Memory B cell (primary cell): Measurements from ENCODE around the gene DCP1B.

Experiments
- ATAC-seq: fragments of 150-1000 bp; cut with Tn5 transposase; 2 replicates; pipeline ENCODE4 v1.10.0; 2021; ENCODE audit warnings: low read depth, mild to moderate bottlenecking, moderate library complexity
- DNase-seq, 2 donors: peaks; one replicate each; pipeline ENCODE4 v3.0.0; 2022; ENCODE audit warnings: low spot score in 2 of 2
- H3K27ac Mint-ChIP-seq: one replicate; pipeline ENCODE4 v1.8.0; 2022; ENCODE audit warnings: mild to moderate bottlenecking, moderate library complexity, mixed read lengths
- H3K27me3 Mint-ChIP-seq: one replicate; pipeline ENCODE4 v1.8.0; 2022; ENCODE audit warnings: mixed read lengths
- H3K36me3 Mint-ChIP-seq: one replicate; pipeline ENCODE4 v1.8.0; 2022; ENCODE audit warnings: mild to moderate bottlenecking, mixed read lengths
- H3K4me1 Mint-ChIP-seq: one replicate; pipeline ENCODE4 v1.8.0; 2022; ENCODE audit warnings: mixed read lengths
- H3K4me3 Mint-ChIP-seq: one replicate; pipeline ENCODE4 v1.8.0; 2022; ENCODE audit warnings: mild to moderate bottlenecking, moderate library complexity, mixed read lengths
- H3K9me3 Mint-ChIP-seq: one replicate; pipeline ENCODE4 v1.8.0; 2022; ENCODE audit warnings: mixed read lengths

The DCP1B gene

DNA sequence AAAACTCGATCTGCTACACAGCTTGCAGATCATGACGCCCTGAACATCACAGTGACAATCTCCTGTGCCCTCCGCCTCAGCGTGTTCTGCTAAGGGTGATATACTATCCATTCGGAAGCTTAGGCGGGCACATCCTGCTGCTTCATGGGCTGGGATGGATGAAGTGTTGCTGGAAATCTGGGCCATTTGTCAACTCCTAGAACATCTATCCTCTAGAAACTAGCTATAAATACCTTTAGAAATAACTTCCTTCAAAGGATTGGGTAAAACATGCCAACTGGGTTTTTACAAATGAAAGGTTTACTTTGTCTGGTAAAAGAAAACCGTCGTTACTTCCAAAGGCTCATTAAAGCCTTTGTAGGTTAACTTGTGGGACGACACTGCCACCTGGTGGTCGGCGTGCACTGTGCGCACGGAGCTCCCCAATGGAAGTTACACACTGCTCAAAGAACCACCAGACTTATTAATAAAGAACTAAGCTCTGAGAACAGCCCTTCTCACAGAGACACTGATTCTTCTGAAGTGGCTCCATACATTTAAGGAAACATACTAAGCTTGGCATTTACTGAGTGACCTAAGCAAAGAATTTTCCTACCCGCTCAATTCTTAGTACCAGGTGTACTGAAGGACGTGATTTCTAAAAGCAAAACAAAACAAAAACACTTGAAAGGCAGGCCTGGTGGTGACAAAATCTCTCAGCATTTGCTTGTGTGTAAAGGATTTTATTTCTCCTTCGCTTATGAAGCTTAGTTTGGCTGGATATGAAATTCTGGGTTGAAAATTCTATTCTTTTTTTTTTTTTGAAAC lies 64.3 kb downstream of the DCP1B start:
- DNase-seq: peak; percentile 88
- no peak overlapping the region for H3K4me3 Mint-ChIP-seq
- peak; percentile 99 for ATAC-seq
- no peaks in the 10 kb centered on the region for H3K27me3 Mint-ChIP-seq
- peaks cover 28% of the 10 kb centered on the region for H3K36me3 Mint-ChIP-seq
- H3K9me3 Mint-ChIP-seq: no peaks in the 10 kb centered on the region
- H3K27ac Mint-ChIP-seq: no peak overlapping the region
- no peaks in the 10 kb centered on the region for H3K4me1 Mint-ChIP-seq

DNA sequence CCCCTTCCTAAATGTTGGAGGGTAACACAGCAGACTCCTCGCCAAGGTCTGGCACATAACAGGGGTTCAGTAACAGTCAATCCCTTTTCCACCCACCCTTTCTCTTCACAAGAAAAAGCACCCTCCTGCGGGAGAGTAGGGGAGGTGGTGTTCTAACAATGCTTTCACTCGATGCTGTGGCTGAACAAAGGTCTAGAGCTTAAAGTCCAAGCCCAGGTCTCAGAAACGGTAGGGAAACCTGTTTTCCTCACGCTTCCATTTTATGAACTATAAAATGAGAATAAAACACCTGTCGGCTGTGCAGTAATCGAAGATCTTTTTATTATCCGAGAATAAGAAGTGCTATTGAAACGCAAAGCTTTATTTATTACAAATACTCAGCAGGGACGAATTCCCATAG lies 64.9 kb downstream of the DCP1B start:
- DNase-seq: no peak
- Mint-ChIP-seq H3K4me3 (no peak overlapping the region), H3K9me3 (no peaks in the 10 kb centered on the region), H3K27ac (no peak overlapping the region), H3K27me3 (no peaks in the 10 kb centered on the region), H3K4me1 (no peaks in the 10 kb centered on the region), H3K36me3 (peaks cover 23% of the 10 kb centered on the region)
- no peak for ATAC-seq

DNA sequence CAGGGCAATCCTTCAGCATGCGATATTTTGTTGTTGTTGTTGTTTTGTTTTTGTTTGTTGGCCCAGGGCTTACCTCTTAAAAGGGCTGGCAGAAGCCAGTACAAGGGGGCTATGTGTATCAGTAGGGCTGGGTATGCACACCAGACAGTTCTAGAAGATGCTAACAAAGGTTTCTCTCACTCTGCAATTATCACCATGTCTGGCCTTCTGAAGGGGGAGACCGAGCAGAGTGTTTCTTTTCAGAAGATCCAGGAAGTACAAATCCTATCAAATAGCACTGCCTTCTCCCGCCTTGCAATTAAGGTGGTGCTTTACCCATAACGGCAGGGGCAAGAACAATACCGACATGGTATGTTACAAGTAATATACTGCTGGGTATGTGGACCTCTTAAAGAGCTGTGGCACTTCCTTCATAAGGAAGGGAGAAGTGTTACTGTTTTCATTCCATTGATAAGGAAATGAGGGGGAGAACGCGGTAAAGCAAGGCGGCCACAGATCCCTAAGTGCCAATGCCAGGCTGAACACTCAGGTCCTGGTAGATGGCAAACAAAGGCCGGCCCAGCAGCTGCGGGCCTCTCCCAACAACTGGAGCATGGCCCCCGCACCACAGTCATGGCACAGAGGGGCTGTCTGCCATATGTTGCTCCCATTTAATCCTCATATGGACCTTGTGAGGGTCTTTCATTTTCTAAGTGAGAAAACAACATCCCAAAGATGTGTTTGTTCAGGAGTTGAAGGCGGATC lies 66.6 kb downstream of the DCP1B start:
- H3K9me3 Mint-ChIP-seq: no peaks in the 10 kb centered on the region
- H3K27me3 Mint-ChIP-seq: no peaks in the 10 kb centered on the region
- no peak overlapping the region for H3K4me3 Mint-ChIP-seq
- DNase-seq: no peak
- ATAC-seq: no peak
- H3K4me1 Mint-ChIP-seq: peaks cover 11% of the 10 kb centered on the region
- peaks cover 8% of the 10 kb centered on the region for H3K36me3 Mint-ChIP-seq
- no peak overlapping the region for H3K27ac Mint-ChIP-seq

DNA sequence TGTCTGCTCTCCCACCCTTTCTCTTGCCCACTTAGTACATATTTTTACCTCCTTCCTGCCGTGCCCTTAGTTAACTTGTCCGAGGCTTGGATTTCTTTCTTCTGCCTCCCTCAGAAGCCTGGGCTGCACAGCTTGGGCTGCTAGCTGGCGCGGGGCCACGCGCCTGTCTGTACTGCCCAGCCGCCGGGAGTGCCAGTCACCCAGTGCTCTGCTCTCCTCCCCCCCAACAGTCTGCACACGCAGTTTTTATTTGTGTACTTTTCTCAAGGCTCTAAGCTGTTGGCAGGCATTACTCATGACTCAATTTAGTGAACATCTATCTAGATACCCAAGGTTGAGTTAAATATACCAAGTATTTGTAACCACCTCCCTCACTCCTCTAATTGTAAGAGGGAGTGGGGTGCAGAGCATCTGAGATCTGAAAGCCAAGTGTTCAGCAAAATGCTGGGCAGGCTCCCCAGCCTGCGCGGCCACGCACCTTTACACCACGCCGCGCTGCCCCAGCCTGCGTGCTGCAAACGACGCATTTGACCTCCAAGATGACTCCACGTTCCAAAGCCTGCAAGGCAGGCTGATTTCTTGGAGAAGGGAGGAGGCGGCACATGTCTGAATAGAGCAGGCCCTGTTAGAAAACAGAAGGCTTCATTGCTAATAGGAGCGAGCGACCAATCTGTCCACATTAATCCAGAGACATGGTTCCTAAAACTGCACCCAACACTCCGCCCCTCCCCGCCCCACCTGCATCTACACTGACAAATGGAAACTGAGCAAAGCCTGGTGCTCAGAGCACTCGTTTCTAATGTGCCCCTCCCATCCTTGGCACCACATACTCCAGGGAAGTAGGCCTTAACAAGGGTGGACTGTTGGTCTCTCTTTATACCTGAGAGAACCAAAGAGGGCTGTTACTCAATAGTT lies 67.6 kb downstream of the DCP1B start:
- Mint-ChIP-seq H3K4me3 (no peak overlapping the region), H3K27me3 (no peaks in the 10 kb centered on the region), H3K27ac (no peak overlapping the region), H3K36me3 (peaks cover 3% of the 10 kb centered on the region), H3K9me3 (no peaks in the 10 kb centered on the region), H3K4me1 (peaks cover 20% of the 10 kb centered on the region)
- DNase-seq (no peak), ATAC-seq (no peak)

DNA sequence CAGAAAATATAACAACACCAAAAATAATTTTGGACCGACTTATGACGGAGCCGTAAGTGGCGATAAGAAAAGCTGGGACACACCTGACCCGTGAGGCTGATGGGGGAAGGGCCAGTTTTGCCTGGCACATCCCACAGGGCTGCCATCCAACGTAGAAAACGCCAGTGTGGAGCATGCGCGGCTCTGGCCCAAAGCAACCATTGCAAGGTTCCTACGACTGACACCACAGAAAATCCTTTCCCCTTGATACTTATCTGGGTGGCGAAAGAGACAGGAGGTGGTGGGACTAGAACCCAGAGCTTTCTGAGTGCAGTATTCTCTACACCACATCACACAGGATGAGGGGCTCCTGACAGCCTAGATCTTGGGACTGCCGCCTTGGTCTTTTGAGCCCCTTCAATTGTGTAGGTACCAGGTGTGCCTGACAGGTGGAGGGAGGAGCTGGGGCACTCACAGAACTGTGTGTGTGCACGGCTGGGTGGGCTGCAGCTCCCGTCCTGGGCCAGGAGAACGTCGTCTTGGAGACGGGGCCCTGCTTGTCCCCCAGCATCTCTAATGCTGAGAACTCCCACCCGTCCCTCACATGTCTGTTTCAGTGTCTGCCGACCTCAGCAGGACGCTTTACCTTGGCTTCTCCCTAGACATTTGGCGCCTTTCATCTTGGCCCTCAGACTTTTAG lies 68.4 kb downstream of the DCP1B start:
- Mint-ChIP-seq H3K9me3 (no peaks in the 10 kb centered on the region), H3K36me3 (no peaks in the 10 kb centered on the region), H3K4me1 (peaks cover 27% of the 10 kb centered on the region), H3K4me3 (no peak overlapping the region), H3K27ac (no peak overlapping the region), H3K27me3 (no peaks in the 10 kb centered on the region)
- ATAC-seq (no peak), DNase-seq (no peak)

DNA sequence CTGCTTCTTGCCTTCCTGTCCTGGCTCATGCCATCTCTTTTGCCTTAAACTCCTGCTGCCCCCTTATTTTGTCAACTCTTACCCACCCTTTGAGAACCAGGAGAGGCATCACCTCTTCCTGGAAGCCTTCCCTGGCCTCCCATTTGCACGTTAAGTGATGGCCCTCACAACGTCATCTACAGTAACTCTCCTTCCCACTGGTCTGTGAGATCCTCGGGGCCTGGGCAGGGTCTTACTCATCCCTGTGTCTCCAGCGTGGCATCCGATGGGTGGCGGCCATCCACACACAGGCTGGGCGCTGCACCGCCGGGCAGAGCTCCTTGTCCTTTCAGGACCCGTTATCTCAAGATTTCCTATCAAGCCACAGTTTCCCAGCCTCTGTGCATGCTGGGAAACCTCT lies 69.0 kb downstream of the DCP1B start:
- no peak for DNase-seq
- Mint-ChIP-seq H3K9me3 (no peaks in the 10 kb centered on the region), H3K36me3 (no peaks in the 10 kb centered on the region), H3K4me1 (peaks cover 31% of the 10 kb centered on the region), H3K27me3 (no peaks in the 10 kb centered on the region), H3K4me3 (no peak overlapping the region), H3K27ac (no peak overlapping the region)
- ATAC-seq: no peak

DNA sequence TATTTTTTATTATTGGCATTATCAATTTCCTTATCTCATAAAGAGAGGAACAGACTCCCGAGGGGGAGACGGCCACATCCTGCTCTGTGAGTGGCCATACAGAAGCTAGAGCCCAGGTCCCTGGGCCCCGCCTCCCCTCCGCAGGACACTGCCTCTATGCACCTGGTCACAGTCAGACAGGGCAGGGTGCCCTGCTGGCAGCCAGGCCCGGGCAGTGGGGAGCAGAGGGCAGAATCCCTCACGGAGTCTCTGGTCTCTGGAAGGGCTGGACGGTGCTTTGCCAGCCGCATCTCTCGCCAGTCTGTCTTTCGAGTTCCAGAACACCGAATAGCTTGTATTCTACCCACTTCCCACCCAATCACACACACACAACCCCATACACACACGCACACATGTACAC lies 69.4 kb downstream of the DCP1B start:
- no peak for DNase-seq
- Mint-ChIP-seq H3K4me3 (no peak overlapping the region), H3K9me3 (no peaks in the 10 kb centered on the region), H3K4me1 (peaks cover 34% of the 10 kb centered on the region), H3K36me3 (no peaks in the 10 kb centered on the region), H3K27me3 (no peaks in the 10 kb centered on the region), H3K27ac (no peak overlapping the region)
- ATAC-seq: no peak

DNA sequence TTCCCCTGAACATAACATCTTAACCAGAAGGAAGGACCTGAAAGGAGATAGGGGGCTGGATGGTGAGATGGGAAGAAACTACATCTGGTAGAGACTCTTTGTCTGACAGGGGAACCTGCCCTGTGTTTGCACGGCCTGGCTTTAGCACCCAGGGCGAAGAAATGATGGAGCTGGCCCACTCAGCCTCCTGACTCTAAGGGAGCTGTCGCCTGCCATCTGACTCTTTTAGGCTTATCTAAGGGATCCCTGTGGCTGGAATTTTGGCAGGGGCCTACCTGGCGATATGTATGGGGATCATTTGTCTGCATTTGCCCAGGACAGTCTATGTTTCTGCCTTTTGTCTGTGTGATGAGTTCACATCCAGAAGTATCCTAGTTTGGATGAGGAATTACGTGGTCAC lies 70.2 kb downstream of the DCP1B start:
- DNase-seq (no peak), ATAC-seq (no peak)
- Mint-ChIP-seq H3K4me1 (peaks cover 40% of the 10 kb centered on the region), H3K9me3 (no peaks in the 10 kb centered on the region), H3K27me3 (no peaks in the 10 kb centered on the region), H3K36me3 (no peaks in the 10 kb centered on the region), H3K4me3 (no peak overlapping the region), H3K27ac (no peak overlapping the region)

DNA sequence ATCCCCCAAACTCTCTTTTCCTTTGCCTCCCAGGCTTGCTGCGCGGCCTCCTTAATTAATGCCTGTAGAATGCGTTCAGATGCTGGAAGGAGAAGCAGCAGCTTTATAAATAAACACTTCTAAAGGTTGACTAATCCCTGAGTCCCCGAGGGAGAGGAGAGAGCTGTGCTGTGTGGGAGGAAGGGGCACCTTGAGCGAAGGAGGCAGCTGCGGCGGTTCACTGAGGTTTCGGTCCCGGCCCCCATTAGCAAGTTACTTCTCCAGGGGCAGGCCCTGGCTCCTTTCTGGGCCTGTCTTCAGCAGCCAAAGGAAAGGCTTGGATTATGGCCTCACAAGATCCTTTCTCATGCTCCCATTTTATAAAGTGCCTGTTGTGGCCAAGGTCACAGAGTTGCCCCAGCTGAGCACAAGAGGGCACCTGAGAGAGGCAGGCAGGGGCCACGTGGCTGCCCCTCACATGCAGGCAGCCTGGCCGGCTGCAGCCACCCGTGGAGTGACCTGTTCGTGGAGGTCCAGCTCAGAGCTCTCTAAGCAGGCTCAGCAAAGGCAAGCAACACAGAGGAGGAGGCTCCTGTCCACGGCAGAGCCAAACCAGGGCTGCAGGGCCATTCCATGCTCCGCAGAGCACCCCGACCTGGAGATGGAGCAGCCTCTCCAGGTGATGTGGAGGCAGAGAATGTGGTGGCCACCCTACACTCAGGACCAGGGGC lies 70.8 kb downstream of the DCP1B start:
- no peaks in the 10 kb centered on the region for H3K27me3 Mint-ChIP-seq
- DNase-seq: no peak
- no peaks in the 10 kb centered on the region for H3K9me3 Mint-ChIP-seq
- H3K4me3 Mint-ChIP-seq: peak overlapping the region; percentile 54
- H3K4me1 Mint-ChIP-seq: peaks cover 43% of the 10 kb centered on the region
- H3K36me3 Mint-ChIP-seq: no peaks in the 10 kb centered on the region
- peak; percentile 51 for ATAC-seq
- no peak overlapping the region for H3K27ac Mint-ChIP-seq

DNA sequence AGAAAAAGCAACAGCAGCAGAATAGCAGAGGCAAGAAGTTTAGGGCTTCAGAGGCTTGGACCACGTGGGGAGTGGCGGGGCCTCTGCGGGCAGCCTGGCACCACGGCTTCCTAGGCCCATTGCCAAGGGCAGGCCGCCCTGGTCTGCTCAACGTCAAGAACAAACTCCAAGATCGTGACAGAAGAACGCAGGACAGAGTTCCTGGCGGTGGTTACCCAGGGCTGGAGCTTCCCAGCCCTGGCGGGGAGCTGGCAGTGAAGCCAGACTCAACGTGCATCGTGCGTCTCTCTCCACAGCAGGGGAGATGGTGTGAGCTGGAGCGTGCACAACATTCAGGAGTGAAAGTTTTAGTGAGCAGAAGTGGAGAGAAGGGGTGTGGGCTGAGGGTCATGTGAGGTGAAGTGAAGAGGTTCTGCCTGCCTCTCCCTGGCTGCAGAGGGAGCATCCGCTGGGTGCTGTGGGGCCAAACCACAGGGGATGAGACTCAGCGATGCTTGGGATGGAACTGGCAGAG lies 71.9 kb downstream of the DCP1B start:
- H3K9me3 Mint-ChIP-seq: no peaks in the 10 kb centered on the region
- ATAC-seq: peak; percentile 33
- no peaks in the 10 kb centered on the region for H3K36me3 Mint-ChIP-seq
- H3K4me3 Mint-ChIP-seq: peak overlapping the region; percentile 54
- H3K27ac Mint-ChIP-seq: no peak overlapping the region
- no peaks in the 10 kb centered on the region for H3K27me3 Mint-ChIP-seq
- no peak for DNase-seq
- peaks cover 46% of the 10 kb centered on the region for H3K4me1 Mint-ChIP-seq

DNA sequence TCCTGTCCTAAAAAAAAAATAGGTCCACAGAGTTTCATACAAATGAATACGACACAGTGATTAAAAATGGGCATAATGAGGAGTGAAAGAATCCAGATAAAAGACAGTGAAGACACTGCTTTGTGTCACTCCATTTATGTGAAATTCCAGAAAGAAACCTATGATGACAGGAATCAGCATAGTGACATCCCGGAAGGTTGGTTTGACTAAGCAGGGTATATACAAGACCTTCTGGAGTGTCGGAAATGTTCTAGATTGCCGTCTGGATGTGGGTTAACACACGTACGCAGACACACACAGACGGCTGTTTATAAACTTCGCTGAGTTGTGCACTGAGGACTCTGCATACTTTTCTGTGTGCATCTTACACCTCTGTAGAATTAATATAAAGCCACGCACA lies 72.6 kb downstream of the DCP1B start:
- Mint-ChIP-seq H3K27ac (no peak overlapping the region), H3K4me3 (no peak overlapping the region), H3K36me3 (no peaks in the 10 kb centered on the region), H3K9me3 (no peaks in the 10 kb centered on the region), H3K27me3 (no peaks in the 10 kb centered on the region), H3K4me1 (peaks cover 50% of the 10 kb centered on the region)
- no peak for DNase-seq
- ATAC-seq: no peak

DNA sequence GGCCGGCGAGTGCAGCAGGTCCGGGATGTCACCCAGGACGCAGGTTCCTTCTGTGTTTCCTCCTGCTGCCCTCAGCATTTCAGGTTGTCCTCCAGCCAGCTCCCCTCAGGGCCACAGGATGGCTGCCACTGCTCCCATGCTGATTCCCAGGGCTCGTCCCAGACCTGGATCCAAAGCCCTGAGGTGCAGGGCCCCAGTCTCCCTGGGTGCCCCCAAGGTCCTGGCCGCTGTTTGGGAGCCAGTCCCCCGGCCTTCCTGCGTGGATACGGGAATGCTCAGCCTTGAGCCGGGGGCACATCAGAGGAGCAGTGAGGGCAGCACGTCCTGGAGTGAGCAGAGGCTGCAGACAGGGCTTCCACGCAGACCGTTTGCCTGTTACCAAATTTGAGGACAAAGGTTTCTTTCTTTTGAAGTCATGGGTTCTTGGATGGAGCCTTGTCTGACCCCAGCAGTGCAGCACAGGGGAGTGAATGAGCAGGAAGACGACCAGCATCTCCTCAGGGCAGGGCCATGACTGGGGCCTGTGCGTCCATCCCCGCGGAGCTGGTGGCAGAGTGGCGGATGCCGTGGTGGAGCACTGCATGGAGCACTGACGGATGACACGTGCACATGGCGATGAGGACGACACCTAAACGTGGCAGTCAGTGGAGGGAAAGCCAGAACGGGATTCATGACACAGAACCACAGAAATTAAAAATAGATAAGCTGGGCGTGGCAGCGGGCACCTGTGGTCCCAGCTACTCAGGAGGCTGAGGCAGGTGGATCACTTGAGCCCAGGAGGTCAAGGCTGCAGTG lies 73.3 kb downstream of the DCP1B start:
- H3K27me3 Mint-ChIP-seq: no peaks in the 10 kb centered on the region
- no peak overlapping the region for H3K4me3 Mint-ChIP-seq
- H3K36me3 Mint-ChIP-seq: no peaks in the 10 kb centered on the region
- peak overlapping the region; percentile 87 for H3K27ac Mint-ChIP-seq
- no peak for DNase-seq
- peaks cover 54% of the 10 kb centered on the region for H3K4me1 Mint-ChIP-seq
- H3K9me3 Mint-ChIP-seq: no peaks in the 10 kb centered on the region
- no peak for ATAC-seq
